Measurements from ENCODE around the gene CAPN13. TPM values are rescaled to one million over a fixed set of nuclear protein-coding genes. Genes with fewer than 3 reads are reported as not detected.

Gene CAPN13
- total RNA-seq, 1 experiment from 2014 or later, result not detected

DNA sequence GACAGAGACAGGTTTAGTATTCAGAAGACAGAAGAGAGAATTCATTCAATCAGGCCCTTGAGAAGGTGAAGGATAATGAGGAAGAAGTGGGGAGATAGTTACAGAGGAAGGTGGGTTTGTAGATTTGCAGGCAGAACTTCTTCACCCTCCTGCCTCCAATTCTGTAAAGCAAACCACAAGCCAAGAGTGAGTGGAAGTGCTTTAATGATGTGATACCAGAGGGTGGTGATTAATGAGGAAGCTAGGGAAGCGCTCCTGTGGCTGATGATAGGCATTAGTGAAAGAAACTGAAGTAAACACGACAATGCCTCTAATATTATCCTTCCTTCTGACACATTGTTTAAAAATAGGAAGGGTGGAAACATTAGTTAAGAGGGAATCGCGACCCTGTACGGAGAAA lies 78.2 kb downstream of the CAPN13 start:
- no peak overlapping the region for H3K4me3 ChIP-seq (ENCODE audit: low read depth in 2 of 2, low read length in 2 of 2)
- TF ChIP-seq SIN3A (IDR thresholded peaks at IDR 0.05; ENCODE audit: borderline replicate concordance, insufficient read depth, low read depth, low read length) (no peak), TCF7L2 (IDR thresholded peaks at IDR 0.05; ENCODE audit: low read depth, low read length) (no peak), REST (IDR thresholded peaks at IDR 0.05; ENCODE audit: insufficient read depth in 1 of 2, low read depth in 2 of 2, low read length in 1 of 2) (no peak), POLR2AphosphoS5 (IDR thresholded peaks at IDR 0.05; ENCODE audit: low read depth, low read length) (no peak)
- TF ChIP-seq, protein P1, sequence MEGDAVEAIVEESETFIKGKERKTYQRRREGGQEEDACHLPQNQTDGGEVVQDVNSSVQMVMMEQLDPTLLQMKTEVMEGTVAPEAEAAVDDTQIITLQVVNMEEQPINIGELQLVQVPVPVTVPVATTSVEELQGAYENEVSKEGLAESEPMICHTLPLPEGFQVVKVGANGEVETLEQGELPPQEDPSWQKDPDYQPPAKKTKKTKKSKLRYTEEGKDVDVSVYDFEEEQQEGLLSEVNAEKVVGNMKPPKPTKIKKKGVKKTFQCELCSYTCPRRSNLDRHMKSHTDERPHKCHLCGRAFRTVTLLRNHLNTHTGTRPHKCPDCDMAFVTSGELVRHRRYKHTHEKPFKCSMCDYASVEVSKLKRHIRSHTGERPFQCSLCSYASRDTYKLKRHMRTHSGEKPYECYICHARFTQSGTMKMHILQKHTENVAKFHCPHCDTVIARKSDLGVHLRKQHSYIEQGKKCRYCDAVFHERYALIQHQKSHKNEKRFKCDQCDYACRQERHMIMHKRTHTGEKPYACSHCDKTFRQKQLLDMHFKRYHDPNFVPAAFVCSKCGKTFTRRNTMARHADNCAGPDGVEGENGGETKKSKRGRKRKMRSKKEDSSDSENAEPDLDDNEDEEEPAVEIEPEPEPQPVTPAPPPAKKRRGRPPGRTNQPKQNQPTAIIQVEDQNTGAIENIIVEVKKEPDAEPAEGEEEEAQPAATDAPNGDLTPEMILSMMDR (IDR thresholded peaks at IDR 0.05), result no peak
- no TSS peak for BruUV-seq (replicated peaks)
- ChIA-PET CTCF (no interaction called here), POLR2A (no interaction called here)
- DNase-seq (ENCODE audit: low read depth, low spot score) (no peak), ATAC-seq (no peak)
- peaks cover 10% of the 10 kb centered on the region for H3K27me3 ChIP-seq (ENCODE audit: control insufficient read depth, insufficient read depth, low read length)
- intact Hi-C loops (cut with micrococcal nuclease; ENCODE audit: unreplicated experiment) (no loop called here), in situ Hi-C loops (cut with HindIII; ENCODE audit: low pct_unique_long_range_greater_than_20kb, low sequenced_read_pairs) (no loop called here)
- H3K9me3 ChIP-seq (ENCODE audit: control insufficient read depth, insufficient read depth, low read depth, low read length), result no peaks in the 10 kb centered on the region
- H3K27ac ChIP-seq (ENCODE audit: low read length), result no peak overlapping the region
- no peaks in the 10 kb centered on the region for H3K36me3 ChIP-seq (ENCODE audit: control insufficient read depth, insufficient read depth, low read length)
- no peaks in the 10 kb centered on the region for H3K4me1 ChIP-seq (ENCODE audit: control insufficient read depth, insufficient read depth, low read length)

DNA sequence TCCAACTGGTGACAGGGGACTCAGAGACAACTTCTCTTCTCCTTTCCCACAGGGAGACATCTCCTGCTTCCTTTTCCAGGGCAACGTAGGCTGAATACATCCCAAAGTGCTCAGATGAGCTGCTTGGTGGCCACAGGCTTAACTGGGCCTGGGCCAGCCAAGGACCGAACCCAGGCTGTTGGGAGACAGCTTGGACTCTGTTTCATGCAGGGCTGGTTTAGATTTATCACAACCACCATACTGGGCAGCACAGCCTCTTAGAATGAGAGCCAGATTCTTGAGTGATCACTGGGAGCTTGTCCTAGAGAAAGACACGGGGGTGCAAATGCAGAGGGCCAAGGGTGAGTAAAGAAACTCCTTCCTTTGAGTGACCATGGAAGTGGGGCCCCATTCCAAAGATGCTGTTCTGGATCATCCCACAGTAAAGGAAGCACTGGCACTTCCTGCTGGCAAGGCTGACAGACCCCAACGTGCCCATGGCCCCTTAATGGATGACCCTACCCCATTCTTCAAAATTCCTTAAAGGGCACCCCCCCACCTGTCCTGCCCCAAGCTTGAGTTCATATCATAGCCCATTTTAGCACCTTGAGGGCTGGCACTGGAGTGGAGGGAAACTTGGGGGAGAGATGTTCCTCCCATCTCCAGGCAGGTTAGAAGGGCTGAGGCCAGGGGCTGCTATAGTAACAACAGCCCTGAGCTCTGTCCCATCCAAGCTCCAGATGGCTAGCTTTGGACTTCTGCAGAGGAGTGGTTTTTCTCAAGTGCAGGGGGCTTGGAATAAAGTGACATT lies 84.1 kb downstream of the CAPN13 start:
- no peaks in the 10 kb centered on the region for H3K9me3 ChIP-seq (ENCODE audit: control insufficient read depth, insufficient read depth, low read depth, low read length)
- intact Hi-C loops (cut with micrococcal nuclease; ENCODE audit: unreplicated experiment) (no loop called here), in situ Hi-C loops (cut with HindIII; ENCODE audit: low pct_unique_long_range_greater_than_20kb, low sequenced_read_pairs) (no loop called here)
- ChIA-PET CTCF (no interaction called here), POLR2A (no interaction called here)
- BruUV-seq (replicated peaks), result no TSS peak
- DNase-seq (ENCODE audit: low read depth, low spot score) (no peak), ATAC-seq (no peak)
- H3K36me3 ChIP-seq (ENCODE audit: control insufficient read depth, insufficient read depth, low read length), result no peaks in the 10 kb centered on the region
- peaks cover 13% of the 10 kb centered on the region for H3K27me3 ChIP-seq (ENCODE audit: control insufficient read depth, insufficient read depth, low read length)
- no peak overlapping the region for H3K4me3 ChIP-seq (ENCODE audit: low read depth in 2 of 2, low read length in 2 of 2)
- TF ChIP-seq SIN3A (IDR thresholded peaks at IDR 0.05; ENCODE audit: borderline replicate concordance, insufficient read depth, low read depth, low read length) (no peak), TCF7L2 (IDR thresholded peaks at IDR 0.05; ENCODE audit: low read depth, low read length) (no peak), REST (IDR thresholded peaks at IDR 0.05; ENCODE audit: insufficient read depth in 1 of 2, low read depth in 2 of 2, low read length in 1 of 2) (no peak), POLR2AphosphoS5 (IDR thresholded peaks at IDR 0.05; ENCODE audit: low read depth, low read length) (no peak)
- TF ChIP-seq, protein P1 (IDR thresholded peaks at IDR 0.05), result no peak
- no peak overlapping the region for H3K27ac ChIP-seq (ENCODE audit: low read length)
- H3K4me1 ChIP-seq (ENCODE audit: control insufficient read depth, insufficient read depth, low read length), result no peaks in the 10 kb centered on the region
